Stimulated activated CD4-positive, alpha-beta T cell treated with anti-CD3 and anti-CD28 coated beads, Interleukin-1b, Interleukin-23, amount 100 ng/mL, for 4 hours (primary cell): ENCODE data around the gene TGFB2.

Experiments used
- DNase-seq, 2 donors: peaks; one replicate each; pipeline ENCODE4 v3.0.0-alpha.2; 2020; ENCODE audit warnings: low read depth in 2 of 2

The TGFB2 gene

GRCh38 chr1:218425647-218426342 lies 80.7 kb downstream of the TGFB2 start:
- no peak for DNase-seq

- DNase-seq, result no peak
Observed at GRCh38 chr1:218426343-218426657, 81.2 kb downstream of the TGFB2 start.

GRCh38 chr1:218429301-218429700 lies 84.2 kb downstream of the TGFB2 start:
- DNase-seq, result no peak

- no peak for DNase-seq
Observed at GRCh38 chr1:218430346-218430745, 85.2 kb downstream of the TGFB2 start.

GRCh38 chr1:218430822-218431221 lies 85.7 kb downstream of the TGFB2 start:
- DNase-seq, result no peak

GRCh38 chr1:218431476-218431875 lies 86.3 kb downstream of the TGFB2 start:
- DNase-seq, result no peak

GRCh38 chr1:218433744-218434143 lies 88.6 kb downstream of the TGFB2 start:
- DNase-seq, result no peak

- DNase-seq, result no peak
Observed at GRCh38 chr1:218435528-218435927, 90.4 kb downstream of the TGFB2 start.

- DNase-seq, result no peak
Observed at GRCh38 chr1:218436346-218436745, 91.2 kb downstream of the TGFB2 start.

GRCh38 chr1:218436997-218437396 lies 91.9 kb downstream of the TGFB2 start:
- DNase-seq, result no peak

- DNase-seq, result no peak
Observed at GRCh38 chr1:218439541-218440295, 94.6 kb downstream of the TGFB2 start.

GRCh38 chr1:218443255-218443654 lies 98.1 kb downstream of the TGFB2 start:
- no peak for DNase-seq

GRCh38 chr1:218444173-218444572 lies 99.0 kb downstream of the TGFB2 start:
- DNase-seq, result no peak

- no peak for DNase-seq
Observed at GRCh38 chr1:218444588-218444987, 99.5 kb downstream of the TGFB2 start.

GRCh38 chr1:218447010-218447689 lies 102.0 kb downstream of the TGFB2 start:
- DNase-seq, result no peak

- no peak for DNase-seq
Observed at GRCh38 chr1:218451415-218451814, 106.3 kb downstream of the TGFB2 start.

- DNase-seq, result no peak
Observed at GRCh38 chr1:218454700-218455282, 109.7 kb downstream of the TGFB2 start.

GRCh38 chr1:218456444-218456843 lies 111.3 kb downstream of the TGFB2 start:
- DNase-seq, result no peak

- no peak for DNase-seq
Observed at GRCh38 chr1:218459450-218459849, 114.3 kb downstream of the TGFB2 start.

- DNase-seq, result no peak
Observed at GRCh38 chr1:218459878-218460711, 115.0 kb downstream of the TGFB2 start.

GRCh38 chr1:218461351-218461750 lies 116.2 kb downstream of the TGFB2 start:
- no peak for DNase-seq

- no peak for DNase-seq
Observed at GRCh38 chr1:218462116-218462515, 117.0 kb downstream of the TGFB2 start.
